HG03135 (cell line): Measurements from ENCODE around the gene BPIFB4.

Source experiments
- ATAC-seq: cut with Tn5 transposase; IDR thresholded peaks from one replicate; pipeline ENCODE4 v1.9.1; 2021; ENCODE audit warnings: mild to moderate bottlenecking, moderate library complexity; ENCODE audit not compliant: unreplicated experiment

Gene BPIFB4

GRCh38 chr20:33061658-33062028 lies 17.8 kb upstream of the BPIFB4 start:
- no peak for ATAC-seq

GRCh38 chr20:33062105-33062824 lies 17.2 kb upstream of the BPIFB4 start:
- ATAC-seq: no peak

DNA sequence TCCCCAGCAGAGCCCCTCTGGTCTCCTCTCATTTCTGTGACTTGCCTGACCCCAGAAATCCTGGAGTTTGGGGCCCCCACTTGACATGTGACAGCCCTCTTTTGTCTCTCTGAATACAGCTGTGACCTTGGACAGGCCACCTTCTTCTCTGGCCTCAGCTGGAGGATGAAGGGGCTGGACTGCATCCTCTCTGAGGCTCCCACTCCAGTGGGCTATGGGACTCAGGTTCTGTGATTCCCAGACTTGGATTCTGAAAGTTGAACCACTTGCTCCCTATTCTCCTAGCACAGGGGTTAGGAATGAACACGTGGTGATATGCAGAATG lies 16.7 kb upstream of the BPIFB4 start:
- ATAC-seq: no peak

GRCh38 chr20:33063271-33063670 lies 16.2 kb upstream of the BPIFB4 start:
- ATAC-seq: no peak

GRCh38 chr20:33064572-33065287 lies 14.7 kb upstream of the BPIFB4 start:
- no peak for ATAC-seq

DNA sequence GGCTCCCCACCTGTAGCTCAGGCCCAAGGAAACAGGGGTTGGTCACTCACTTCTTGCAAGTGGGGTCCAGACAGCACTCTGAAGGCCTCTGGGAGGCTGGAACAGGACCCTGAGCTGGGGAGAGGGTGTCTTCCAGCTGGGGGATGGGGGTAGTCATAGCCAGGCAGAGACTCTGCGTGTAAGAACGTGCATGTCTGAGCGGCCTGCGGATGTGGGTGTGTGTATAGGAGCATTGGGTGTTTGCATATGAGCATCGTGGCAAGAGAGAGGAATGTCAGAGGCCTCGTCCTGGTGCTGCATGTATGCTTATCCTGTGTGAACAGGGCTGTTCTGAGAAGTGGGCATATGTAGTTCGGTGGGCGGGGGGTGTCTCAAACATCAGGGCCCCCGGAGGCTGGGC lies 13.7 kb upstream of the BPIFB4 start:
- ATAC-seq: no peak

DNA sequence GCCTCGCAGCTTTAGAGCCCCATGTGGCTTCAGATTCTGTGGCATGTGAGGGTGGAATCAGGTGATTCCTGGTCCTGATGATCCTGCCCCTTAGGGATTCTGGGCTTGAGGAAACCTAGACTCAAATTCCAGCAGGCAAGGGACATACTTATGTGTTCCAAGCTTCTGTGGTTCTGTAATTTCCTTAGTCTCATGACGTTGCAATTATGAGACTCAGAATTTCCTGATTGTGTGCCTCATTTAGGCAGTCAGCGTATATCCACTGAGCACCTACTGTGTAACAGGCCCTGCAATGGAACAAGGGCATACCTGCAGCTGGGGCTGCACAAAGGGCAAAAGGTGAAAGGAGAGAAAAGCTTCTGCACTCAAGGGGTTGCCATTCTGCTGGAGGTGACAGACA lies 11.6 kb upstream of the BPIFB4 start:
- no peak for ATAC-seq

- ATAC-seq: no peak
Measured at GRCh38 chr20:33068251-33068939, 11.0 kb upstream of the BPIFB4 start.

- ATAC-seq: no peak
Measured at GRCh38 chr20:33069673-33070072, 9.8 kb upstream of the BPIFB4 start.

- ATAC-seq: no peak
Measured at GRCh38 chr20:33070111-33071053, 9.1 kb upstream of the BPIFB4 start.

DNA sequence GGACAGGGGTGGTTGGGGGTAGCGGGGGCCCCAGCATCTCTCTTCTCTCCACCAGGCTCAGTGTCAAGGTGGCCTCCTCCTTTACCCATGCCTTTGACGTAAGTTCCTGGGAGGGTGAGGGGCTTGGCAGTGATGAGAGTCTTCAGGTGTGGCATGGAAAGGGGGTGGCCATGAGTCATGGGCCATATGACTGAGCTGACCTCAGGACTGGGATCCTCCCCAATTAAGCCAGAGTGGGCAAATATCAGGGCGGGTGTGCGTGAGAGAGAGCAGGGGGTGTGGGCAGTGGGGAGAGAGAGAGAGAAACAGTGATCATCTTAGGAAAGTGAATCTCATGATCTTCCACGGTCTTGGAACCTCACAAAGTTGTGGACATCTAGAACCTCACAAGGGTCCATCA lies 8.2 kb upstream of the BPIFB4 start:
- no peak for ATAC-seq

GRCh38 chr20:33072362-33072761 lies 7.1 kb upstream of the BPIFB4 start:
- no peak for ATAC-seq

- ATAC-seq: no peak
Measured at GRCh38 chr20:33072813-33073212, 6.6 kb upstream of the BPIFB4 start.

DNA sequence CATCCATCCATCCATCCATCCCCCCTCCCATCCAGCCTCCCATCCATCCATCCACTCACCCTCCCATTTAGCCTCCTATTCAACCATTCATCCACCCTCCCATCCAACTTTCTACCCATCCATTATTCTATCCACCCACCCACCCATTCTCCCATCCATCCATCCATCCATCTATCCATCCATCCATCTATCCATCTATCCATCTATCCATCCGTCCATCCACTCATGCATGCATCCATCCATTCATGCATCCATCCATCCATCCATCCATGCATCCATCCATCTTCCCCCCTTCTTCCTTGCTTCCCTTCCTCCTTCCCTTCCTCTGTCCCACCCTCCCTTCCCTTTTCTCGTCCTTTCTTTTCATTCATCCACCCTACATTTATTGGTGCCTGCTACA lies 4.8 kb upstream of the BPIFB4 start:
- ATAC-seq: no peak

DNA sequence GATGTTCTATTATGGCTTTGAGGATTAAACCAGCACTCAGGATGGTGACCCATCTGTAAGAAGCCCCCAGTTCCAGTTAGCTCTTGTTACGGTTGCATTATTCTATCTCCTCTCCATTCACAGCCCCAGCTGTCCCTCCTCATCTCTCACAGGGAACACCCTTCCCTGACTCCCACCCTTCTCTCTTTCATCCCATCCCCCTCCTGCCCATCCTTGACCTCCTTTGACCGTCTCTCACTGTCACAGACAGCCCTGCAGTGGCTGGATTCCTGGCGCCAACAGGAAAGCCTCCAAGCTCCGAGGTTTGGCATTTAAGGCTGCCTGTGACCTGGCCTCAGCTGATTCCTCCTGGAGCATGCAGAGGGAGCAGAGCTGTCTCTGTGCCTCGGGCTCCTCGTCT lies 4.2 kb upstream of the BPIFB4 start:
- ATAC-seq: no peak

DNA sequence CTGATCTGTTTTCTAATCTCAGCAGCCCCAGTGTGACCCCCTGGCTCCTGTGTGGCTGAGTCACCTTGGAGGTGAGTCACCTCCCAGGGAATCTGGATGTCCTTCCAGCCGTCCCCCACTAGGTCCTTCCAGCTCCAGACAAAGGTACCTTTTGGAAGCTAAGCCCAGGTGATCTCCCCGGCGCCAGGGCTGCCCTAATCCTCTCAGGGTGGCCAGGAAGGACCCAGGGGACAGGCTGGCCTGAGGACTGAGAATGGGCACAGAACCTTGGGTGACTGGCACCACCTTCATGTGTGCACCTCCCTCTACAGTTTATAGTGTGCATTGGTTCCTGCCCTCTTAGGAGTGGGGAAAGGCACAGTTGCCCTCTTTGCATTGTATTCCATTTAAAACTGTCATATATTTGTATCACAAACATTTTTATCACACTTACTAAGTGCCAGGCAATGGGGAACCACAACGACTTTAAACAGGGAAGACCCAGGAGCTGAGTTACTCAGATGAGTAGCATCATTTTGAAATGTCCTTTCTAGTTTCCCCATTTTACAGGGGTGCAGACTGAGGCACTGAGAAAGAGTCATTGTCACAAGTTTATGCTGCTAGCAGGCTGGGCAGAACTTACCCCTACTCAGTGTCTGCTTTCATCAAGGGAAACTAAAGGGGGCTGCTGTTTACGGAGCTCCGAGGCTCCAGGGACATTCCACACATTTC lies 2.6 kb upstream of the BPIFB4 start:
- no peak for ATAC-seq

- ATAC-seq: no peak
Measured at GRCh38 chr20:33081411-33082154, 2.1 kb downstream of the BPIFB4 start.

- no peak for ATAC-seq
Measured at GRCh38 chr20:33082546-33082945, 3.1 kb downstream of the BPIFB4 start.

- no peak for ATAC-seq
Measured at GRCh38 chr20:33083544-33084340, 4.3 kb downstream of the BPIFB4 start.
